ENCODE data around the gene STT3A. TPM values are rescaled to one million over a fixed set of nuclear protein-coding genes. Genes with fewer than 3 reads are reported as not detected.
A peak's percentile ranks its signal among the peaks of the same experiment; 100 is the strongest.
"Not testable (repeated sequence)": the region's sequence is repeated elsewhere in the genome, so short reads cannot be mapped to it uniquely, and the experiment has no call there.

Gene STT3A
- total RNA-seq, 1 donor from 2014 or later, result 232 TPM

DNA sequence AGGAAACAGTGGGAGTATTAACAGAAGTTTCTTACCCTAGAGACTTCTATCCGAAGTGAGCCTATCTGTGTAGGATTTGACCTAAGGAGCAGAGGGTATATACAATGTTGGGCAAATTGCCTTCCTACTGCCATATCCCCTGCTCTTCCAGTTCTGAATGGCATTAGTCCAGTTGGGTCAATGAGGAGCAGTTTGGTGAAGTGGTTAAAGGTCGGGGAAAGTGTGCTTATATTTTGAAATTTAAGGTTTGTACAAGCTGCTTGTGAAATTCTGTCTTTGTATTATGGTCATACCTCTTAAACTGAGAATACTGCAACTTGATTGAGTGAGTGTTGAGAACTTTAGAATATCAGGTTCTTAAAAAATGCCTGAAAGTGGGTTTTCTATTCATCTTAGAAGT lies 21.7 kb upstream of the STT3A start:
- Mint-ChIP-seq H3K4me3 (ENCODE audit: unreplicated experiment) (peak overlapping the region; percentile 91), H3K27me3 (ENCODE audit: low read depth, unreplicated experiment) (no peaks in the 10 kb centered on the region), H3K4me1 (ENCODE audit: low read depth, unreplicated experiment) (peaks cover 3% of the 10 kb centered on the region), H3K27ac (ENCODE audit: unreplicated experiment) (no peak overlapping the region), H3K9me3 (ENCODE audit: unreplicated experiment) (peaks cover 3% of the 10 kb centered on the region), H3K36me3 (ENCODE audit: low read depth, unreplicated experiment) (no peaks in the 10 kb centered on the region)
- no peaks in the 10 kb centered on the region for H3K9me3 ChIP-seq (ENCODE audit: insufficient read depth, low read depth, low read length)
- H3K79me2 ChIP-seq (ENCODE audit: insufficient read depth, low read length), result peaks cover 27% of the 10 kb centered on the region
- H3K27me3 ChIP-seq (ENCODE audit: insufficient read depth, low read length), result no peaks in the 10 kb centered on the region
- H3K4me1 ChIP-seq (ENCODE audit: insufficient read depth, low read length), result peaks cover 13% of the 10 kb centered on the region
- DNase-seq (ENCODE audit: low read depth), result no peak
- peaks cover 10% of the 10 kb centered on the region for H4K20me1 ChIP-seq (ENCODE audit: insufficient read depth, low read length)
- H3K27ac ChIP-seq (ENCODE audit: low read depth, low read length), result no peak overlapping the region
- H3K9ac ChIP-seq (ENCODE audit: low read length), result peak overlapping the region; percentile 96
- H2AFZ ChIP-seq (ENCODE audit: low read depth, low read length), result no peak overlapping the region
- peak overlapping the region; percentile 94 for H3K4me2 ChIP-seq (ENCODE audit: low read length)
- no peak for FAIRE-seq
- peaks cover 22% of the 10 kb centered on the region for H3K36me3 ChIP-seq (ENCODE audit: insufficient read depth, low read length)
- H3K4me3 ChIP-seq (ENCODE audit: insufficient read depth, low read depth, low read length), result no peak overlapping the region
- TF ChIP-seq CTCF (IDR thresholded peaks at IDR 0.05; ENCODE audit: insufficient read depth, low read depth, low read length) (no peak), EZH2 (IDR thresholded peaks at IDR 0.05; ENCODE audit: insufficient read depth, low read length) (no peak)

DNA sequence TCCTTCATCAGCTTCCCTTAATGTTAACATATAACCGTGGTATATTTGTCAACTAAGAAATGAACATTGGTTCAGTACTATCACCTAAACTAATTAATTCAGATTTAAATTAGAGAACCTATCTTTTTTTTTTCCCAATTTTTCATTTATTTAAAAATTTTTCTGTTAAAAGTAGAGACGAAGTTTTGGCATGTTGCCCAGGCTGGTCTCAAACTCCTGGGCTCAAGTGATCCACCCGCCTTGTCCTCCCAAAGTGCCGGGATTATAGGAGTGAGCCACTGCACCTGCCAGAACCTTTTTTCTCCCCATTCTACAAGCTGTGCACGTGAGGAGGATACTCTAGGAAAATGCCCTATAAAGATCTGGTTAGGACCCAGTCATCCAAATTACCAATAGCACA lies 19.7 kb upstream of the STT3A start:
- Histone ChIP-seq H2AFZ (ENCODE audit: low read depth, low read length) (no peak overlapping the region), H3K4me1 (ENCODE audit: insufficient read depth, low read length) (peaks cover 13% of the 10 kb centered on the region), H3K36me3 (ENCODE audit: insufficient read depth, low read length) (peaks cover 34% of the 10 kb centered on the region), H3K4me3 (ENCODE audit: insufficient read depth, low read depth, low read length) (no peak overlapping the region), H3K27me3 (ENCODE audit: insufficient read depth, low read length) (no peaks in the 10 kb centered on the region), H3K9me3 (ENCODE audit: insufficient read depth, low read depth, low read length) (no peaks in the 10 kb centered on the region), H3K27ac (ENCODE audit: low read depth, low read length) (no peak overlapping the region), H3K4me2 (ENCODE audit: low read length) (no peak overlapping the region), H3K9ac (ENCODE audit: low read length) (no peak overlapping the region), H4K20me1 (ENCODE audit: insufficient read depth, low read length) (peaks cover 10% of the 10 kb centered on the region), H3K79me2 (ENCODE audit: insufficient read depth, low read length) (peaks cover 27% of the 10 kb centered on the region)
- DNase-seq (ENCODE audit: low read depth) (no peak), FAIRE-seq (no peak)
- H3K36me3 Mint-ChIP-seq (ENCODE audit: low read depth, unreplicated experiment), result no peaks in the 10 kb centered on the region
- no peak overlapping the region for H3K27ac Mint-ChIP-seq (ENCODE audit: unreplicated experiment)
- H3K27me3 Mint-ChIP-seq (ENCODE audit: low read depth, unreplicated experiment), result no peaks in the 10 kb centered on the region
- no peaks in the 10 kb centered on the region for H3K9me3 Mint-ChIP-seq (ENCODE audit: unreplicated experiment)
- peaks cover 8% of the 10 kb centered on the region for H3K4me1 Mint-ChIP-seq (ENCODE audit: low read depth, unreplicated experiment)
- TF ChIP-seq EZH2 (IDR thresholded peaks at IDR 0.05; ENCODE audit: insufficient read depth, low read length), result no peak
- no peak for TF ChIP-seq CTCF (IDR thresholded peaks at IDR 0.05; ENCODE audit: insufficient read depth, low read depth, low read length)
- no peak overlapping the region for H3K4me3 Mint-ChIP-seq (ENCODE audit: unreplicated experiment)

DNA sequence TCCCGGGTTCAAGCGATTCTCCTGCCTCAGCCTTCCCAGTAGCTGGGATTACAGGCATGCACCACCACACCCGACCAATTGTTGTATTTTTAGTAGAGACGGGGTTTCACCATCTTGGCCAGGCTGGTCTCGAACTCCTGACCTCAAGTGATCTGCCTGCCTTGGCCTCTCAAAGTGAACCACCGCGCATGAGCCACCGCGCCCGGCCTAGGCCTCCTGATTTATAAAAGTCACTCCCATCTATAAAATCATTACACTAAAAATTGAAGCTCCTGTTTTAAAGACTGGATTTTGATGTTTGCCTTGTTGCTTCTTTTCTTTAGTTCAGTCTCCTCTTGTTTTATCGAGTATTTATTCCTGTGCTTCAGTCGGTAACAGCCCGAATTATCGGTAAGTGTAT lies 15.5 kb upstream of the STT3A start:
- not testable (repeated sequence) for H3K27me3 Mint-ChIP-seq (ENCODE audit: low read depth, unreplicated experiment); H3K4me1 Mint-ChIP-seq (ENCODE audit: low read depth, unreplicated experiment); H3K27me3 ChIP-seq (ENCODE audit: insufficient read depth, low read length); H3K4me3 Mint-ChIP-seq (ENCODE audit: unreplicated experiment); H3K9me3 ChIP-seq (ENCODE audit: insufficient read depth, low read depth, low read length); H2AFZ ChIP-seq (ENCODE audit: low read depth, low read length); H3K4me3 ChIP-seq (ENCODE audit: insufficient read depth, low read depth, low read length); H3K79me2 ChIP-seq (ENCODE audit: insufficient read depth, low read length); H3K27ac Mint-ChIP-seq (ENCODE audit: unreplicated experiment); FAIRE-seq; H3K4me1 ChIP-seq (ENCODE audit: insufficient read depth, low read length); H3K9ac ChIP-seq (ENCODE audit: low read length); H4K20me1 ChIP-seq (ENCODE audit: insufficient read depth, low read length); H3K27ac ChIP-seq (ENCODE audit: low read depth, low read length); H3K9me3 Mint-ChIP-seq (ENCODE audit: unreplicated experiment); H3K4me2 ChIP-seq (ENCODE audit: low read length); DNase-seq (ENCODE audit: low read depth); H3K36me3 Mint-ChIP-seq (ENCODE audit: low read depth, unreplicated experiment)
- peaks cover 62% of the 10 kb centered on the region for H3K36me3 ChIP-seq (ENCODE audit: insufficient read depth, low read length)

Measured in astrocyte (in vitro differentiated cells and primary cell).